Ishikawa (cell line): ENCODE data around the gene TMEM253.

Experiments used
- CEBPB ChIP-seq: IDR thresholded peaks from 2 replicates; pipeline ENCODE4 v1.6.1; 2012
- EP300 ChIP-seq: IDR thresholded peaks from 2 replicates; pipeline ENCODE4 v1.6.1; 2012; ENCODE audit warnings: borderline replicate concordance
- REST ChIP-seq: IDR thresholded peaks from 2 replicates; pipeline ENCODE4 v1.6.1; 2012; ENCODE audit warnings: low read depth, mild to moderate bottlenecking
- TAF1 ChIP-seq: IDR thresholded peaks from 2 replicates; pipeline ENCODE4 v1.6.1; 2012; ENCODE audit warnings: low read depth, mild to moderate bottlenecking
- YY1 ChIP-seq: IDR thresholded peaks from 2 replicates; pipeline ENCODE4 v1.6.1; 2012; ENCODE audit warnings: low read depth
- ZBTB7A ChIP-seq: IDR thresholded peaks from 2 replicates; pipeline ENCODE4 v1.6.1; 2012; ENCODE audit warnings: low read depth
- TF ChIP-seq, protein P1 (sequence below): IDR thresholded peaks from 2 replicates; pipeline ENCODE4 v1.6.1; 2012

DNA sequence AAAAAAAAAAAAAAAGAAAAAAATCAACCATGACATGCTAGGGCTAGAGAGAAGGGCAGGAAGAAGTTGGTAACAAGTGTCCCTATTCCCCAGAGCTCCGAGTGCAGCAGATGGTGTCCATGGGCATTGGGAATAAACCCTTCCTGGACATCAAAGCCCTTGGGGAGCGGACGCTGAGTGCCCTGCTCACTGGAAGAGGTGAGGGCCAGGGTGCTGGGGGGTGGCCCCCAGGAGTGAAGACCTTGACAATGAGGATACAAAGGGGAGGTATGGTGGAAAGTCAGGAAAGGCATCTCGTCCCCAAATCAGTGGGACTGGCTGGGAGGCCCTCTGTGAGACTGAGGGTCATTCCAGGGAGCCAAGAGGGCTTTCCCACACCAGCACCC, 14.0 kb upstream of the TMEM253 start:
- TF ChIP-seq TAF1 (no peak), EP300 (no peak), YY1 (no peak), REST (no peak), CEBPB (no peak), ZBTB7A (no peak)
- TF ChIP-seq, protein P1, sequence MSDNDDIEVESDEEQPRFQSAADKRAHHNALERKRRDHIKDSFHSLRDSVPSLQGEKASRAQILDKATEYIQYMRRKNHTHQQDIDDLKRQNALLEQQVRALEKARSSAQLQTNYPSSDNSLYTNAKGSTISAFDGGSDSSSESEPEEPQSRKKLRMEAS, result no peak
